Trophoblast cell (in vitro differentiated cells and primary cell): ENCODE measurements around the gene AKAP13.

ENCODE experiments used
- DNase-seq, 2 donors: peaks; one replicate each; pipeline ENCODE4 v3.0.0-alpha.2; 2016
- H2AFZ ChIP-seq: 2 replicates; pipeline ENCODE4 v1.6.1; 2013; ENCODE audit warnings: low read length, moderate library complexity, mild to moderate bottlenecking; ENCODE audit not compliant: insufficient read depth, poor library complexity
- H2AK5ac ChIP-seq: 2 replicates; pipeline ENCODE4 v1.6.1; 2013; ENCODE audit warnings: mild to moderate bottlenecking, low read length
- H2BK120ac ChIP-seq: 2 replicates; pipeline ENCODE4 v1.6.1; 2013; ENCODE audit warnings: low read length, mild to moderate bottlenecking, moderate library complexity; ENCODE audit not compliant: insufficient read depth, poor library complexity
- H2BK12ac ChIP-seq: 2 replicates; pipeline ENCODE4 v1.6.1; 2013; ENCODE audit warnings: mild to moderate bottlenecking, low read length, moderate library complexity
- H2BK5ac ChIP-seq: 2 replicates; pipeline ENCODE4 v1.6.1; 2013; ENCODE audit warnings: low read length, low read depth, moderate library complexity, mild to moderate bottlenecking; ENCODE audit not compliant: poor library complexity
- H3K14ac ChIP-seq: 2 replicates; pipeline ENCODE4 v1.6.1; 2013; ENCODE audit warnings: mild to moderate bottlenecking, low read length
- H3K18ac ChIP-seq: 2 replicates; pipeline ENCODE4 v1.6.1; 2013; ENCODE audit warnings: mild to moderate bottlenecking, low read length
- H3K23ac ChIP-seq: 2 replicates; pipeline ENCODE4 v1.6.1; 2013; ENCODE audit warnings: low read length
- H3K27ac ChIP-seq: 2 replicates; pipeline ENCODE4 v1.5.1; 2013; ENCODE audit warnings: low read depth, mild to moderate bottlenecking, inconsistent platforms, low read length, moderate library complexity
- H3K27me3 ChIP-seq: 2 replicates; pipeline ENCODE4 v1.6.1; 2013; ENCODE audit warnings: inconsistent platforms, mild to moderate bottlenecking, low read length, moderate library complexity; ENCODE audit not compliant: insufficient read depth
- H3K36me3 ChIP-seq, 2 experiments: 1 replicate in 1 of 2; 2 replicates in 1 of 2; pipeline ENCODE4 v1.6.1; 2013; ENCODE audit warnings: low read length in 2 of 2, mild to moderate bottlenecking in 2 of 2, moderate library complexity in 1 of 2; ENCODE audit not compliant: insufficient read depth in 2 of 2, control insufficient read depth in 1 of 2
- H3K4ac ChIP-seq: 2 replicates; pipeline ENCODE4 v1.6.1; 2013; ENCODE audit warnings: low read depth, mild to moderate bottlenecking, low read length, moderate library complexity
- H3K4me1 ChIP-seq, 2 experiments: 1 replicate in 1 of 2; 2 replicates in 1 of 2; pipeline ENCODE4 v1.6.1; 2013; ENCODE audit warnings: low read length in 2 of 2, mild to moderate bottlenecking in 2 of 2, moderate library complexity in 1 of 2; ENCODE audit not compliant: insufficient read depth in 2 of 2, control insufficient read depth in 1 of 2
- H3K4me2 ChIP-seq: 2 replicates; pipeline ENCODE4 v1.6.1; 2013; ENCODE audit warnings: inconsistent platforms, mild to moderate bottlenecking, low read length, moderate library complexity
- H3K4me3 ChIP-seq: 2 replicates; pipeline ENCODE4 v1.5.1; 2013; ENCODE audit warnings: mild to moderate bottlenecking, low read depth, low read length, inconsistent platforms
- H3K79me1 ChIP-seq: one replicate; pipeline ENCODE4 v1.6.1; 2013; ENCODE audit warnings: low read length
- H3K79me2 ChIP-seq: 2 replicates; pipeline ENCODE4 v1.6.1; 2013; ENCODE audit warnings: low read length, mild to moderate bottlenecking; ENCODE audit not compliant: control insufficient read depth, insufficient read depth, poor library complexity
- H3K9ac ChIP-seq: 2 replicates; pipeline ENCODE4 v1.6.1; 2013; ENCODE audit warnings: mild to moderate bottlenecking, low read length
- H3K9me3 ChIP-seq: 2 replicates; pipeline ENCODE4 v1.6.1; 2013; ENCODE audit warnings: low read depth, mild to moderate bottlenecking, control low read depth, inconsistent platforms, low read length; ENCODE audit not compliant: insufficient read depth
- H4K12ac ChIP-seq: 2 replicates; pipeline ENCODE4 v1.6.1; 2013; ENCODE audit warnings: low read depth, mild to moderate bottlenecking, low read length, moderate library complexity
- H4K8ac ChIP-seq: 2 replicates; pipeline ENCODE4 v1.6.1; 2013; ENCODE audit warnings: low read depth, mild to moderate bottlenecking, low read length, moderate library complexity
- H4K91ac ChIP-seq: one replicate; pipeline ENCODE4 v1.6.1; 2013; ENCODE audit warnings: low read depth, mild to moderate bottlenecking, low read length, moderate library complexity
- WGBS: extraction: QIAGEN DNeasy Blood & Tissue Kit; methylation state at CpG from one replicate; pipeline ENCODE4 v1.1.7; 2013; ENCODE audit warnings: missing lambda C conversion rate; ENCODE audit not compliant: insufficient read length, insufficient coverage; ENCODE audit errors: extremely low coverage; 5-methylcytosine and 5-hydroxymethylcytosine counted together

Gene AKAP13

DNA sequence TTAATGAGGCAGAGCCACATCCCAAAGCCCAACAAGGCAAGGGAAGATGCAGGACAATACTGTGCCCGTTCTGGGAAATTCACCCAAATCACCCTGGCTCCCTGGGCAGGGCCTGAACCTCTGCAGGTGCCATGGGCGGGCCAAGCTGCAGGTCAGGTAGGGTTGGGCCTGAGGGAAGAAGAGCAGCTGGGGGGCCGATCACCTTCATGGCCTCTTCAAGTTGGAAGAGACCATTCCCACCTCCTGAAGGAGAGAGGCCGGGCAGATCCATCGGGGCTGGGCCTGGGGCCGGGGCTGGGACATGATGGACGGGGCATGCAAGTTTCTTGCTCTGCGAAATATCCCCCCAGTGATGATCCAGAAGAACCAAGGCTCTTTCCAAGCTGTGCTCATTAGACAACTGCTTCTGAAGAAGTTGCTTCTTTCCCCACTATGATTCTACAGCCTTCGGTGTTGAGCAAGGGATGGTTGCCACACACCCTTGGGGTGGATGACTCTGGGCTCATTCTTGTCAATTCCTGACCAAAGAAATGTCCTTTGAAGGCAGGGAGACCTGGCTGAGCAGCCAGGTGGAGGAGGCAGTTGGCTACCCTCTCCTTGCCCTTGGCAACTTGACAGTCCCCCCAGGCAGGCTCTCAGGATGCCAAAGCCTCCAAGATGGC lies 376.1 kb downstream of the AKAP13 start:
- WGBS = no CpG with 5 or more reads among the region's 9 CpGs
- Histone ChIP-seq H3K4me2 (no peak overlapping the region), H4K91ac (no peak overlapping the region), H3K79me1 (no peaks in the 10 kb centered on the region), H4K8ac (no peak overlapping the region), H4K12ac (no peak overlapping the region), H2AFZ (no peak overlapping the region), H3K14ac (no peak overlapping the region), H2BK5ac (no peak overlapping the region), H3K36me3 (peaks cover 20 to 23% of the 10 kb centered on the region in 2 experiments), H3K79me2 (no peaks in the 10 kb centered on the region), H2AK5ac (no peak overlapping the region), H3K9ac (no peak overlapping the region), H3K4me3 (no peak overlapping the region), H2BK12ac (no peak overlapping the region), H3K27ac (no peak overlapping the region), H3K4ac (no peak overlapping the region), H3K27me3 (no peaks in the 10 kb centered on the region), H3K9me3 (no peaks in the 10 kb centered on the region), H2BK120ac (no peak overlapping the region), H3K4me1 (peaks cover 14 to 15% of the 10 kb centered on the region in 2 experiments), H3K18ac (no peak overlapping the region), H3K23ac (no peak overlapping the region)
- peak; percentile 80 to 81 for DNase-seq

DNA sequence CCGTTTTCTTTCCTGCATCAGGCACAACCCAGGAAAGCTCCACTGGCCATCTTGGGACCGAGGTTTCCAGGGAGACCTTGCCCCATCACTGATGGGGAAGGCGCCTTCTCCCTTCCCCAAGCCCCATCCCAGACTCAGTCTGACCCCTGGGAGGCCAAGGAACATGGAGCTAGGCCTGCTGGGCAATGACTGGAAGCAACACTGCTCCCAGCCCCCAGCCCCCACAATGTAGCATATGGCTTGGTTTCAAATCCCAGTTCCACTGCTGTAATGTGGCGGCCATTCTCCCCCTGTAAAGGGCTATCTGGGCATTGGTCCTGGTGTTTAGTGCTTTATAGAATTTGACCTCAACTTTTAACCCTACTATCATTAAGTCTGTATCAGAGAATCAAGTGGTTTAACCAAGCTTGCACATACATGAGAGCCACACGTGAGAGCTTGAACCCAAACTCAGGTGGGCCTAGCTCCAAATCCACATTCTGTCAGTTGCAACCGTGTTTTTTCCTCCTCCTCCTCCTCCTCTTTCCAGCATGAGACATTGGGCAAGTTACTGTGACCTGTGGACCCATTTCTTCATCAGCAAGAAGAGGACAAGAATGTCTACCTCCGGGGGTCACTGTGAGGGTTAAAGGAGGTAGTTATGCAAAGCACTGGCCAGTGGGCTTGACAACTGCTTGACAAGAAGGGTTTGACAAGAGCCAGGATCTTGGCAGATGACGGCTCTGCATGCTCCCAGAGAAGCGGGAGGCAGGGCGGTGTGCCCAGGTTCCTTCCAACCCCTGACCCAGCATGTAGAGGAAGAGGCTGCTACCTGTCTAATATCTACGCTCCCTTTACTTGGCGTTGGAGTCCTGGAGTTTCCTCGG lies 376.9 kb downstream of the AKAP13 start:
- Histone ChIP-seq H4K8ac (no peak overlapping the region), H3K9me3 (no peaks in the 10 kb centered on the region), H3K23ac (no peak overlapping the region), H2BK12ac (no peak overlapping the region), H4K12ac (no peak overlapping the region), H3K79me2 (no peaks in the 10 kb centered on the region), H3K36me3 (peaks cover 20 to 23% of the 10 kb centered on the region in 2 experiments), H3K9ac (no peak overlapping the region), H3K27ac (no peak overlapping the region), H2BK120ac (no peak overlapping the region), H2AFZ (no peak overlapping the region), H3K4me3 (no peak overlapping the region), H3K4ac (no peak overlapping the region), H3K18ac (no peak overlapping the region), H3K27me3 (no peaks in the 10 kb centered on the region), H3K4me1 (peaks cover 14% of the 10 kb centered on the region in 2 experiments), H3K4me2 (no peak overlapping the region), H2BK5ac (no peak overlapping the region), H3K79me1 (no peaks in the 10 kb centered on the region), H4K91ac (no peak overlapping the region), H3K14ac (no peak overlapping the region), H2AK5ac (no peak overlapping the region)
- WGBS = no CpG with 5 or more reads among the region's 13 CpGs
- peak in 1 of 2 donors; percentile 28 for DNase-seq

DNA sequence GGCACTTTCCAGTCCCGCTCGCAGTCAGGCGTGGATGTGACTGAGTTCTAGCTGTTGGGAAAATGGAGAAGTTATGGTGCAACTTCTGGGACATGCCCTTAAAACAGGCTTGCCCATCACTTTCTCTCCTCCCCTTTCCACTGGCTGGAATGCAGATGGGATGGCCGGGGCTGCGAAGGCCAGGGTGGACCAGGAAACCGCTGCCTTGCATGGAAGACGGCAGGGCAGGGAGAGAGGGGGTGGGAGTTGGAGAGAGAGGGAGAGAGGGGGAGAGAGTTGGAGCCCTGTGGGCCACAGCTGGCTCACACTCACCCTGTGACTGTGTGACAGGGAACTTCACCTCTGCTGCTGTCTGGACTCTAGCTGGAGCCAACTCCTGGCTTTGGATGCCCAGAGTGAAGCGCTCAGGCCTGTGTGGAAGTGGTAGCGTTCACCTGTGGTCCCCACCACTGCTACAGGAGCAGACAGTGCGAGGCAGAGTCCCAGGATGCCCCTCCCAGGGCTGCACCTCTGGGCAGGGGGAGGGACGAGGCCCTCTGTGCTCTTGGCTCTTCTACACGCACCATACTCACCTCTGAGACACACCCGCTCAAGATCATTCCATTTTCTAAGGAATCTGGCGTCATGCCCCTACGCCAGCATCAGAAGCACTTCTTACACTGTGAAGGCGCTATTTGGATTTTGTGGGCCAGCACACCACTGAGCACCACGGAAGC lies 377.7 kb downstream of the AKAP13 start:
- H3K14ac ChIP-seq = peak overlapping the region; percentile 17
- no peaks in the 10 kb centered on the region for H3K9me3 ChIP-seq
- peak in 1 of 2 donors; percentile 28 for DNase-seq
- H3K79me2 ChIP-seq = no peaks in the 10 kb centered on the region
- H3K4ac ChIP-seq = no peak overlapping the region
- peaks cover 20 to 25% of the 10 kb centered on the region in 2 experiments for H3K36me3 ChIP-seq
- peak overlapping the region; percentile 28 for H4K91ac ChIP-seq
- no peak overlapping the region for H2BK120ac ChIP-seq
- WGBS = no CpG with 5 or more reads among the region's 17 CpGs
- no peak overlapping the region for H2AK5ac ChIP-seq
- H3K79me1 ChIP-seq = no peaks in the 10 kb centered on the region
- peak overlapping the region; percentile 16 for H2BK12ac ChIP-seq
- H3K4me3 ChIP-seq = no peak overlapping the region
- H2AFZ ChIP-seq = no peak overlapping the region
- no peaks in the 10 kb centered on the region for H3K27me3 ChIP-seq
- no peak overlapping the region for H2BK5ac ChIP-seq
- H3K4me1 ChIP-seq = peaks cover 14% of the 10 kb centered on the region in 2 experiments
- H4K12ac ChIP-seq = no peak overlapping the region
- H3K4me2 ChIP-seq = no peak overlapping the region
- no peak overlapping the region for H3K9ac ChIP-seq
- no peak overlapping the region for H4K8ac ChIP-seq
- H3K27ac ChIP-seq = no peak overlapping the region
- no peak overlapping the region for H3K23ac ChIP-seq
- H3K18ac ChIP-seq = no peak overlapping the region

DNA sequence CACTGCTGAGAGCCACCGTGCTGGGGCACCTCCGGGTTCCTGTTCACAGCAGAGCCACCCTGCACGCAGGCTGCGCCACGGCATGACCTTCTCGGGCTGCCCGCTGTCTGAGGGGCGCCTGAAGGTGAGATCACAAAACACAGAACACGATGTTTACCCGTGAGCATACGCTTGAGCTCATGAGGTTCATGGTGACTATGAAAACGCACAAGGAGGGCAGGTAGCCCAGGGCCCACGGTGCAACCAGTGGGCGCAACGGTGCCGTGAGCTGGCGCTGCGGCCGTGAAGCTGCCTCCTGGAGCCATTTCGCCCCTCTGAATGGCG lies 378.2 kb downstream of the AKAP13 start:
- Histone ChIP-seq H4K91ac (no peak overlapping the region), H2BK12ac (no peak overlapping the region), H3K14ac (no peak overlapping the region), H2BK120ac (no peak overlapping the region), H2BK5ac (no peak overlapping the region), H3K79me2 (no peaks in the 10 kb centered on the region), H2AK5ac (no peak overlapping the region), H3K4ac (no peak overlapping the region), H4K12ac (no peak overlapping the region), H3K23ac (no peak overlapping the region), H2AFZ (no peak overlapping the region), H3K9ac (no peak overlapping the region), H3K27me3 (no peaks in the 10 kb centered on the region), H3K9me3 (no peaks in the 10 kb centered on the region), H3K27ac (no peak overlapping the region), H3K79me1 (peaks cover under 1% of the 10 kb centered on the region), H3K4me2 (no peak overlapping the region), H3K4me1 (peaks cover 14% of the 10 kb centered on the region in 2 experiments), H4K8ac (no peak overlapping the region), H3K4me3 (no peak overlapping the region), H3K18ac (no peak overlapping the region), H3K36me3 (peaks cover 23 to 25% of the 10 kb centered on the region in 2 experiments)
- no peak for DNase-seq
- no CpG with 5 or more reads among the region's 21 CpGs for WGBS
